HG03064 (cell line): ENCODE results near the gene NPW.

Experiments used
- ATAC-seq: cut with Tn5 transposase; IDR thresholded peaks from one replicate; pipeline ENCODE4 v1.9.1; 2021; ENCODE audit warnings: low read depth; ENCODE audit not compliant: unreplicated experiment

Gene NPW

GRCh38 chr16:2016407-2016922, 3.1 kb upstream of the NPW start:
- no peak for ATAC-seq

GRCh38 chr16:2019921-2020831, 591 bp downstream of the NPW start:
- ATAC-seq, result no peak

DNA sequence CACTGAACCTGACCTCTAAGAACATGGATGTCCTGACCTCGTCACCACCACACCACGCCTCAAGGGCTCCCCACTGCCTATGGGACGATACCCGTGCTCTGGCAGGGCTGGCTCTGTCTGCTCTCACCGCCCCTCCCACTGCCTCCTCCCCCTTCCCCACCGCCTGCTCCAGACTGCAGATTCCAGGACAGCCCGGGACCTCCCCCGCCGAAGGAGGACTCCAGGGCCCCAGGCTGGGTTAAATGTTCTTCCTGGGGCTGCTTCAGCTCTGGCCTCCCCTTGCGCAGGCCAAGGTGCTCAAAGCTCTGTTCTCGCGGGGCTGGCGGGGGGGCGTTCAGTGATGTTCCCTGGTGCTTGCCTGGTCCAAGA, 3.1 kb downstream of the NPW start:
- no peak for ATAC-seq

DNA sequence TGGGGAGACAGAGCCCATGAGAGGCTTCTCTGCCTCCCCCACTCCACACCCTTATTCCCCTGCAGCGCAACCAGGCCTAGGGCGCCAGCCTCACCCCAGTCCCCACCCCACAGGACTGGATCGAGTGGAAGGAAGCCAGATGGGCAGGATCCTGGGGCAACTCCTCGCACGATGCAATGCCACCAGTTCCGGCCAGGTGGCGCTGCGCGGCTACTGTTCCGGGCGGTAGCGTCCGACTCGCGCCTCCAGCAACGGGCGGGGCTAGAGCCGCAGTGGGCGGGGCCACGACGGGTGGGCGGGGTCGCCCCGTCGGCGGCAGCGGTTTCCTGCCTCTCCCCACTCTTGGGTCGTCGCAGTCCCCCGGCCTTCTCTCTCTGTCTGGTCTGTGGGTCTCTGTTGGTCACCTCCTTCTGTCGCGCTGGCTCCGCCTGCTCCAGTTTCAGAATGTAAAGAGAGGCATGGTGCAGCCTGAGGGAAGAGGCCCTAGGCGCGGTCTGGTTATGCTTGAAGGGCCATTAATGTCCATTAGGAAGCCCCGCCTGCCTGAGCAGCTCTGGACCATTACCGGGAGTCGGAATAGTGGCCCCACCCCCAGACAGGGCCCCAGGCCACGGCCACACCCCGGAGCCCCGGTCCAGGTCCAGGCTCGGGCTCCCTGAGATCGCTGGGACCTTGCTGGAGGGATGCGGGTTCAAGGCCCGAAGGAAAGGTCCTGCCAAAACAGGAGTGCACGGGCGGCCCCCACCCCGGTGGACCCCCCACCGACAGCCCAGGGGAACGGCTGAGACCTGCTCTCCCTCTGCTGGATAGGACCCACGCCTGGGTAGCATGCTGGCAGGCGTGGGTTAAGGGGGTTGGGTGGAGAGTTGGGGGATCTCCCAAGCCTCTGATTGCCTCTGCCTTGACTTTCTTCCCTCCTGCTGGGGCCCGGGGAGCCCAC, 3.8 kb downstream of the NPW start:
- no peak for ATAC-seq

- ATAC-seq, result no peak
These were observed 4.4 kb downstream of the NPW start for GRCh38 chr16:2024032-2024420.

DNA sequence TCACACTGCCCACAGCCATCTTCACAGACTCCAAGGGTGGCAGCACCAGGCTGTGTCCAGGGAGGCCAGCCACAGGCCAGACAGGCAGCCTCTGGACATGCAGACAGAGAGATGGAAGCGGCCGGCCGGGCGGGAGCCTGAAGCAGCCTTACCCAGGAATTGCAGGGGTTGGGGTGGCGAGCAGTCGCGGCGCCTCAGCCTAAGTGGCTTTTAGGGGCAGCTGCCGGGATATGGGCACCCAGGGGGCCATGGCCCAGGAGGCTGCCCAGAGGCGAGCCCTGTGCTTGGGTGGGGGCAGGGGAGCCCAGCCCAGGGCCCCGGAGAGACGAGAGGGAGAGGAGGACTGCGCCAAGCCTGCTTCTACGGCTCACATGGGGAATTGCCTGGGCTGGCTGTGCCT, 5.7 kb downstream of the NPW start:
- ATAC-seq, result no peak

- ATAC-seq, result no peak
These were observed 6.4 kb downstream of the NPW start for GRCh38 chr16:2025878-2026460.

- ATAC-seq, result no peak
These were observed 7.0 kb downstream of the NPW start, which contains the start of gene NHERF2 for GRCh38 chr16:2026461-2027023. NHERF2 (plus strand) TSS chr16:2026902; CDS start chr16:2027006, 104 bp downstream.

- no peak for ATAC-seq
These were observed 7.7 kb downstream of the NPW start for GRCh38 chr16:2027024-2028010.

GRCh38 chr16:2028146-2028545, 8.6 kb downstream of the NPW start:
- ATAC-seq, result no peak

GRCh38 chr16:2028620-2029220, 9.1 kb downstream of the NPW start:
- ATAC-seq, result no peak

DNA sequence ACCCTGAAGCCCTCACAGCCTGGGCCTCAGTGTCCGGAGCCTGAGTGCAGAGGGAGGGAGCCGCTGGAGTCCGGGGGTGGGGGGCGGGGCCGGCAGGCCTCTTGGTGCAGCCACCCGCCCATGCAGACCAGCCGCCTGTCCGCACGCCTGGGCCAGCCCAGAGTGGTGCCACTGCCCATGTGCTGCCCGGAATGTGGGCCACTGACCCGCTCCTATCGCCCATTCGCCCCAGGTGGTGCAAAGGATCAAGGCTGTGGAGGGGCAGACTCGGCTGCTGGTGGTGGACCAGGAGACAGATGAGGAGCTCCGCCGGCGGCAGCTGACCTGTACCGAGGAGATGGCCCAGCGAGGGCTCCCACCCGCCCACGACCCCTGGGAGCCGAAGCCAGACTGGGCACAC, 9.8 kb downstream of the NPW start:
- no peak for ATAC-seq

DNA sequence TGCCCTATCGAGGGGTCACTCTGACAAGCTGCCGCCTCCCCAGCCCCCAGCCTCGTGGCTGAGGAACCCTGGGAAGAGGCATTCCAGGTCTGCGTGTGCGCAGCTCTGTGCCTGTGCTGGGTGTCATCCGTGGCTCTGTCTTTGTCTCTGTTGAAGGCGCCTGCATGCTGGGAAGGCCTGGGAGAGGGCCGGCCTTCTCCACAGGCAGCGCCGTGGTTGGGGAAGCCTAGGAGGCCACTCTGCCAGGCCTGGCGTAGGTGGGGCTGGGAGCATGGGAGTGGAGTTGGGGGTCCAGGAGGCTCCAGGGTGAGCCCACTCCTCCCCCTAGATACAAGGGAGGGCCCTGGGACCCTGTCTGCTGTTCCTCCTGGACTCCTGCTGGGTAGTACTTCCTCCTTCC, 10.5 kb downstream of the NPW start:
- ATAC-seq, result no peak

DNA sequence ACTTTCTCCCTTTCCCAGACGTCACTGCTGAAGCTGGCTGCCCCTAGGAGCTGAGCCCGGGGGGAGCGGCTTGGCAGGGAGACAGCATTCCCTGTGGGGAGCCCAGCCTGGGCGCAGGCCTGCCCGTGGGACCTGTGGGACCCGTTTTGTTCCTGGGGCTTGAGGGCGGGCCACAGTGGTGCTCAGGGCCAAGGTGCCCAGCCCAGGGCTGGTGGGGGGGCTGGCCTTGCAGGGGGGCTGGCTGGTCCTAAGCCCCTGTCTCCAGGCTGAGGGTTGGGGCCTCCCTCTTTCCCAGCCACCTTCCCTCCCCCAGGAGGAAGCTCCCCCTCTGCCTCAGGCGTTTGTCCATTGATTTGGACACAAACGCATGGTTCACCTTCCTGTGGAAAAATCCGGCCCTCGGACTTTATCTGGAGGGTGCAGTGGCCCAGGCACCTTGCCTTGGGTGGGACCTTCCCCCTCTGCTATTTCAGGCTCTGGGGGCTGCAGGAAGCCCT, 11.5 kb downstream of the NPW start:
- ATAC-seq, result no peak

GRCh38 chr16:2032285-2033056, 12.9 kb downstream of the NPW start:
- ATAC-seq, result no peak

- no peak for ATAC-seq
These were observed 13.7 kb downstream of the NPW start for GRCh38 chr16:2033057-2033908.
